Measurements from ENCODE around the gene DEDD2.

Gene DEDD2

DNA sequence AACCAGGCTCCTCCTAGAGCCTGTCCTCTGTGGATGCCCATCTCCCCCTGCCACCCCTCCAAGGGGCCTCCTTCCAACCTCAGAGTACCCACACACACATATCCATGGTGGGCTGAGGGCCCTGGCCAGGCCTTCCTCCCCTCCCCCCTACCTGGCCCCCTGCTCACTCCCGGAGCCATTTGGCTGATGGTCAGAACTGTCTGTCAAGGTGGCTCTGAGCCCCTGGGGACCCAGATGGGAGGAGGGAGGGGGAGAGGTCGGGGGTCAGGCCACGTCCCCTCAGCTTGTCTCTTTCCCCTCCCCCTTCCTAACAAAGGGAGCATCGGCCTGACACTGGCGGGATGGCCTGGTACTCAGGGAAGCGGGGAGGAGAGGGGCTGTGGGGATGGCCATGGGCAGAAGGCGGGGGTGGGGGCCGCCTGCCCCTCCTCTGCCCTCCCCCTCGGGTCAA lies 66.5 kb downstream of the DEDD2 start:
- DNase-seq (ENCODE audit: low spot score), result peak; percentile 89

DNA sequence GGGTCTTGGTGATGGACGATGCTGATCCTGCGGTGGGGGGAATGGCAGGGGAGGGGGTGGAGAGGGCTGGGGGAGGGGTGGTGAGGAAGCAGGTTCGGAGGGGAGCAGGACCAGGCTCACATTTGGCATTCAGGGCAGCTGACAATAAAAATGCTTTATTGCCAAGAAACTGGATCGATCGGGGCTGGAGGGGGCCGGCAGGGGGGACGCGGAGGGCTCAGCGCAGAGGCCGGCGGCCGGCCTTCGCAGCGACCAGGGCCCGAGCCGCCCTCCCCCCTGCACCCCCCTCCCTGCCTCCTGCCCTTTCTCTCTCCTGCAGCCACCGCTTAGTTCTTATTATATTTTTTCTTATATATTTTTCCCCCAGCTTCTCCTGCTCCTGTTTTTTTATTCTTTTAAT lies 67.1 kb downstream of the DEDD2 start:
- peak; percentile 62 for DNase-seq (ENCODE audit: low spot score)

GRCh38 chr19:42149447-42150202 lies 67.9 kb downstream of the DEDD2 start:
- DNase-seq (ENCODE audit: low spot score), result peak; percentile 34
